CD8-positive, alpha-beta memory T cell (primary cell): Measurements from ENCODE around the gene AMDHD2. TPM values are rescaled to one million over a fixed set of nuclear protein-coding genes. Genes with fewer than 3 reads are reported as not detected.

Experiments
- CTCF ChIA-PET: fragments of 350-600 bp; sonication (Branson Sonifier 250); formaldehyde crosslinking; loops from one replicate; lab custom pipeline; 2021; ENCODE audit warnings: antibody characterized with exemption; lab: Charles Lee
- POLR2A ChIA-PET: fragments of 350-600 bp; sonication (Branson Sonifier 250); formaldehyde crosslinking; loops from one replicate; lab custom pipeline; 2021; ENCODE audit warnings: antibody characterized with exemption; lab: Charles Lee
- DNase-seq, 5 donors: peaks; one replicate each; pipeline versions ENCODE4 v3.0.0 to v3.0.0-alpha.2; 2020 to 2022; ENCODE audit warnings: mixed read lengths in 1 of 5
- H3K27ac ChIP-seq: one replicate; pipeline ENCODE4 v1.7.0; 2013; ENCODE audit warnings: low read depth, mild to moderate bottlenecking, low read length, moderate library complexity
- H3K27me3 ChIP-seq: 2 replicates; pipeline ENCODE4 v1.7.0; 2013; ENCODE audit warnings: low read length, mild to moderate bottlenecking; ENCODE audit not compliant: insufficient read depth, poor library complexity, severe bottlenecking
- H3K36me3 ChIP-seq: 2 replicates; pipeline ENCODE4 v1.7.0; 2013; ENCODE audit warnings: mild to moderate bottlenecking, low read length, moderate library complexity; ENCODE audit not compliant: insufficient read depth
- H3K4me1 ChIP-seq: 2 replicates; pipeline ENCODE4 v1.7.0; 2013; ENCODE audit warnings: mild to moderate bottlenecking, low read length, moderate library complexity; ENCODE audit not compliant: insufficient read depth
- H3K4me3 ChIP-seq: 2 replicates; pipeline ENCODE4 v1.7.0; 2013; ENCODE audit warnings: mild to moderate bottlenecking, low read length
- H3K9me3 ChIP-seq: 2 replicates; pipeline ENCODE4 v1.7.0; 2013; ENCODE audit warnings: mild to moderate bottlenecking, low read length
- H3K27ac Mint-ChIP-seq, 8 donors: one replicate each; pipeline ENCODE4 v1.8.0; 2020 to 2021; ENCODE audit warnings: mixed read lengths in 8 of 8, mild to moderate bottlenecking in 6 of 8, inconsistent platforms in 3 of 8, moderate library complexity in 3 of 8
- H3K27me3 Mint-ChIP-seq, 2 donors: one replicate each; pipeline ENCODE4 v1.8.0; 2020 to 2021; ENCODE audit warnings: mixed read lengths in 2 of 2, mild to moderate bottlenecking in 1 of 2, moderate library complexity in 1 of 2
- H3K36me3 Mint-ChIP-seq, 3 donors: one replicate each; pipeline ENCODE4 v1.8.0; 2020 to 2021; ENCODE audit warnings: mixed read lengths in 3 of 3, inconsistent platforms in 1 of 3, mild to moderate bottlenecking in 1 of 3
- H3K4me1 Mint-ChIP-seq, 3 donors: one replicate each; pipeline ENCODE4 v1.8.0; 2020 to 2021; ENCODE audit warnings: mixed read lengths in 3 of 3, inconsistent platforms in 1 of 3, mild to moderate bottlenecking in 1 of 3
- H3K4me3 Mint-ChIP-seq, 7 donors: one replicate each; pipeline ENCODE4 v1.8.0; 2020 to 2021; ENCODE audit warnings: mixed read lengths in 7 of 7, mild to moderate bottlenecking in 6 of 7, moderate library complexity in 4 of 7, inconsistent platforms in 2 of 7
- H3K9me3 Mint-ChIP-seq, 5 donors: one replicate each; pipeline ENCODE4 v1.8.0; 2020 to 2022; ENCODE audit warnings: mixed read lengths in 5 of 5, mild to moderate bottlenecking in 3 of 5, moderate library complexity in 2 of 5, inconsistent platforms in 1 of 5
- polyA plus RNA-seq: library from polyadenylated mRNA; unstranded; fragments of 300-500 nt; fragmentation: Illumina TruSeq; gene quantifications from one replicate; pipeline ENCODE4 v1.2.3, GENCODE V29; 2021
- total RNA-seq, 2 experiments: library from RNA; stranded (reverse); gene quantifications; one replicate each; pipeline ENCODE4 v1.2.3, GENCODE V29; 2021

The AMDHD2 gene
- total RNA-seq: 10 to 100 TPM; 34.1 to 35.5 TPM
- polyA plus RNA-seq: 21.2 TPM

- DNase-seq: peak; percentile 85 to 92 (median 89)
- H3K9me3 Mint-ChIP-seq: no peaks in the 10 kb centered on the region
- peaks cover 52% of the 10 kb centered on the region for H3K4me1 ChIP-seq
These were observed at the start of gene AMDHD2 for GRCh38 chr16:2520097-2520783. Gene AMDHD2, plus strand, starts transcription at chr16:2520371. Its CDS starts 88 bp downstream, at chr16:2520459.

GRCh38 chr16:2470603-2471015, 49.6 kb upstream of the AMDHD2 start:
- no peak for DNase-seq
- peaks cover 25 to 34% of the 10 kb centered on the region in 2 donors for H3K27me3 Mint-ChIP-seq
- CTCF ChIA-PET: no interaction called here
- Histone ChIP-seq H3K36me3 (no peaks in the 10 kb centered on the region), H3K27ac (no peak overlapping the region), H3K9me3 (no peaks in the 10 kb centered on the region), H3K27me3 (peaks cover 36% of the 10 kb centered on the region), H3K4me3 (no peak overlapping the region), H3K4me1 (peaks cover 12% of the 10 kb centered on the region)
- POLR2A ChIA-PET: interaction anchor here (1.1 kb wide), 1 partner anchor 11 kb away, joined by 3 read pairs; the partner anchor contains the start of gene TEDC2
- H3K9me3 Mint-ChIP-seq: no peaks in the 10 kb centered on the region
- H3K36me3 Mint-ChIP-seq: no peaks in the 10 kb centered on the region
- H3K27ac Mint-ChIP-seq: no peak overlapping the region
- peak overlapping the region in 2 of 7 donors; percentile 22 to 51 for H3K4me3 Mint-ChIP-seq
- peaks cover 3 to 22% (median 8%) of the 10 kb centered on the region in 3 donors for H3K4me1 Mint-ChIP-seq

More at GRCh38 chr16:2520097-2520783, at the start of gene AMDHD2:
- peak within 1 kb of the TSS; percentile 58 for H3K4me3 ChIP-seq
- no peaks in the 10 kb centered on the region for H3K9me3 ChIP-seq
- H3K4me1 Mint-ChIP-seq: peaks cover 56 to 70% (median 57%) of the 10 kb centered on the region in 3 donors
- peaks cover 0 to 7% of the 10 kb centered on the region in 2 donors for H3K27me3 Mint-ChIP-seq
- POLR2A ChIA-PET: interaction anchor here (0.6 to 3.6 kb wide), 8 partner anchors 9 to 365 kb away, joined by 3 to 65 read pairs (median 5); partner anchors contain the start of genes CEMP1, PDPK1, TBC1D24 and TRAF7
- peak within 1 kb of the TSS; percentile 73 for H3K27ac ChIP-seq
- peaks cover 19% of the 10 kb centered on the region for H3K36me3 ChIP-seq
- peak within 1 kb of the TSS; percentile 92 to 99 (median 96) for H3K27ac Mint-ChIP-seq
- H3K27me3 ChIP-seq: no peaks in the 10 kb centered on the region
- CTCF ChIA-PET: interaction anchor here (0.9 to 1.8 kb wide), 3 partner anchors 9 to 20 kb away, joined by 3 to 12 read pairs (median 4); no protein-coding TSS in a partner anchor
- H3K36me3 Mint-ChIP-seq: peaks cover 0 to 67% (median 7%) of the 10 kb centered on the region in 3 donors
- peak within 1 kb of the TSS; percentile 90 to 98 (median 92) for H3K4me3 Mint-ChIP-seq

GRCh38 chr16:2471016-2471652, 49.0 kb upstream of the AMDHD2 start, which contains the start of gene NTN3:
Gene NTN3, plus strand, starts transcription at chr16:2471297. Its CDS starts 405 bp downstream, at chr16:2471702.
- peaks cover 17% of the 10 kb centered on the region for H3K4me1 ChIP-seq
- H3K27me3 Mint-ChIP-seq: peaks cover 25 to 34% of the 10 kb centered on the region in 2 donors
- no peak within 1 kb of the TSS for H3K4me3 ChIP-seq
- no peak within 1 kb of the TSS for H3K27ac Mint-ChIP-seq
- no peak within 1 kb of the TSS for H3K27ac ChIP-seq
- H3K36me3 ChIP-seq: no peaks in the 10 kb centered on the region
- no peaks in the 10 kb centered on the region for H3K9me3 ChIP-seq
- no peaks in the 10 kb centered on the region for H3K36me3 Mint-ChIP-seq
- ChIA-PET POLR2A (interaction anchor here (0.8 to 1.1 kb wide), 2 partner anchors 11 to 15 kb away, joined by 3 read pairs; partner anchors contain the start of gene TEDC2), CTCF (no interaction called here)
- peaks cover 7 to 26% (median 11%) of the 10 kb centered on the region in 3 donors for H3K4me1 Mint-ChIP-seq
- H3K4me3 Mint-ChIP-seq: peak within 1 kb of the TSS in 2 of 7 donors; percentile 22 to 51
- H3K9me3 Mint-ChIP-seq: no peaks in the 10 kb centered on the region
- peaks cover 36% of the 10 kb centered on the region for H3K27me3 ChIP-seq
- DNase-seq: no peak

GRCh38 chr16:2471653-2472487, 48.3 kb upstream of the AMDHD2 start:
- Histone ChIP-seq H3K27ac (no peak overlapping the region), H3K36me3 (no peaks in the 10 kb centered on the region), H3K4me3 (no peak overlapping the region), H3K4me1 (peaks cover 19% of the 10 kb centered on the region), H3K9me3 (no peaks in the 10 kb centered on the region), H3K27me3 (peaks cover 36% of the 10 kb centered on the region)
- POLR2A ChIA-PET: interaction anchor here (0.5 to 0.8 kb wide), 2 partner anchors 16 to 17 kb away, joined by 3 to 7 read pairs; no protein-coding TSS in a partner anchor
- Mint-ChIP-seq H3K4me3 (peak overlapping the region in 1 of 7 donors; percentile 23), H3K36me3 (no peaks in the 10 kb centered on the region), H3K27ac (no peak overlapping the region), H3K27me3 (peaks cover 21 to 31% of the 10 kb centered on the region in 2 donors), H3K9me3 (no peaks in the 10 kb centered on the region), H3K4me1 (peaks cover 15 to 34% (median 17%) of the 10 kb centered on the region in 3 donors)
- DNase-seq: no peak
- CTCF ChIA-PET: no interaction called here

GRCh38 chr16:2472488-2472864, 47.7 kb upstream of the AMDHD2 start:
- Mint-ChIP-seq H3K9me3 (no peaks in the 10 kb centered on the region), H3K27me3 (peaks cover 20 to 25% of the 10 kb centered on the region in 2 donors), H3K4me1 (peaks cover 17 to 36% (median 18%) of the 10 kb centered on the region in 3 donors), H3K27ac (peak overlapping the region in 1 of 8 donors; percentile 62), H3K4me3 (peak overlapping the region in 3 of 7 donors; percentile 23 to 79 (median 67)), H3K36me3 (no peaks in the 10 kb centered on the region)
- no peak overlapping the region for H3K4me3 ChIP-seq
- no peaks in the 10 kb centered on the region for H3K9me3 ChIP-seq
- ChIA-PET CTCF (no interaction called here), POLR2A (interaction anchor here (0.5 kb wide), 1 partner anchor 17 kb away, joined by 7 read pairs; no protein-coding TSS in a partner anchor)
- DNase-seq: no peak
- H3K36me3 ChIP-seq: no peaks in the 10 kb centered on the region
- peaks cover 19% of the 10 kb centered on the region for H3K4me1 ChIP-seq
- H3K27ac ChIP-seq: no peak overlapping the region
- peaks cover 36% of the 10 kb centered on the region for H3K27me3 ChIP-seq

GRCh38 chr16:2472885-2473445, 47.2 kb upstream of the AMDHD2 start:
- H3K4me3 Mint-ChIP-seq: peak overlapping the region; percentile 60 to 91 (median 79)
- no peaks in the 10 kb centered on the region for H3K9me3 Mint-ChIP-seq
- POLR2A ChIA-PET: no interaction called here

GRCh38 chr16:2473446-2473926, 46.7 kb upstream of the AMDHD2 start:
- Mint-ChIP-seq H3K27ac (peak overlapping the region in 1 of 8 donors; percentile 62), H3K9me3 (no peaks in the 10 kb centered on the region), H3K27me3 (peaks cover 19 to 22% of the 10 kb centered on the region in 2 donors), H3K4me3 (peak overlapping the region; percentile 77 to 91 (median 79)), H3K4me1 (peaks cover 20 to 32% (median 22%) of the 10 kb centered on the region in 3 donors), H3K36me3 (no peaks in the 10 kb centered on the region)
- H3K4me3 ChIP-seq: no peak overlapping the region
- no peaks in the 10 kb centered on the region for H3K9me3 ChIP-seq
- DNase-seq: peak in 2 of 5 donors; percentile 14 to 43
- H3K27me3 ChIP-seq: peaks cover 36% of the 10 kb centered on the region
- peaks cover 15% of the 10 kb centered on the region for H3K4me1 ChIP-seq
- ChIA-PET CTCF (interaction anchor here (1.0 kb wide), 1 partner anchor 27 kb away, joined by 3 read pairs; no protein-coding TSS in a partner anchor), POLR2A (no interaction called here)
- H3K27ac ChIP-seq: no peak overlapping the region
- no peaks in the 10 kb centered on the region for H3K36me3 ChIP-seq

More at GRCh38 chr16:2472885-2473445, 47.2 kb upstream of the AMDHD2 start:
- DNase-seq: no peak
- no peaks in the 10 kb centered on the region for H3K9me3 ChIP-seq
- Mint-ChIP-seq H3K27me3 (peaks cover 20 to 25% of the 10 kb centered on the region in 2 donors), H3K36me3 (no peaks in the 10 kb centered on the region), H3K4me1 (peaks cover 21 to 36% (median 22%) of the 10 kb centered on the region in 3 donors), H3K27ac (peak overlapping the region in 1 of 8 donors; percentile 62)
- no peak overlapping the region for H3K27ac ChIP-seq
- no peaks in the 10 kb centered on the region for H3K36me3 ChIP-seq
- H3K4me1 ChIP-seq: peaks cover 19% of the 10 kb centered on the region
- H3K27me3 ChIP-seq: peaks cover 36% of the 10 kb centered on the region
- CTCF ChIA-PET: no interaction called here
- no peak overlapping the region for H3K4me3 ChIP-seq
